Transverse colon (tissue), 4 donors: Measurements from ENCODE around the gene GALK2. TPM values are rescaled to one million over a fixed set of nuclear protein-coding genes. Genes with fewer than 3 reads are reported as not detected.

Source experiments
- DNase-seq: peaks from one replicate; pipeline ENCODE4 v3.0.0-alpha.2; 2019
- H3K27ac ChIP-seq, 4 donors: fragments of 200-600 bp; sonication (generic); 2 replicates each; pipeline ENCODE4 v1.5.1; 2016 to 2018; ENCODE audit warnings: inconsistent platforms in 4 of 4
- H3K27me3 ChIP-seq: fragments of 200-600 bp; sonication (generic); 2 replicates; pipeline ENCODE4 v1.5.1; 2017; ENCODE audit warnings: inconsistent platforms
- H3K36me3 ChIP-seq, 4 donors: fragments of 200-600 bp; sonication (generic); 2 replicates each; pipeline ENCODE4 v1.5.1; 2017 to 2019; ENCODE audit warnings: inconsistent platforms in 4 of 4
- H3K4me1 ChIP-seq, 4 donors: fragments of 200-600 bp; sonication (generic); 2 replicates each; pipeline ENCODE4 v1.5.1; 2017 to 2020; ENCODE audit warnings: inconsistent platforms in 4 of 4
- H3K4me3 ChIP-seq, 4 donors: fragments of 200-600 bp; sonication (generic); 1 replicate in 1 of 4; 2 replicates in 3 of 4; pipeline versions ENCODE4 v1.5.1 to v1.6.1; 2017 to 2019; ENCODE audit warnings: inconsistent platforms in 4 of 4
- H3K9me3 ChIP-seq, 2 donors: fragments of 200-600 bp; sonication (generic); 2 replicates each; pipeline ENCODE4 v1.5.1; 2017 to 2019; ENCODE audit warnings: inconsistent platforms in 2 of 2
- CTCF ChIP-seq, 5 experiments: fragments of 200-600 bp in 3 of 5; fragments of 450-650 bp in 2 of 5; sonication (generic) in 3 of 5; IDR thresholded peaks; 1 replicate in 2 of 5; 2 replicates in 3 of 5; pipeline ENCODE4 v1.5.1; 2016 to 2017; ENCODE audit warnings: antibody characterized with exemption in 5 of 5, inconsistent platforms in 3 of 5, mild to moderate bottlenecking in 2 of 5, moderate library complexity in 1 of 5
- EP300 ChIP-seq: sonication (generic); formaldehyde crosslinking; IDR thresholded peaks from one replicate; pipeline ENCODE4 v1.6.1; 2017; ENCODE audit warnings: antibody characterized with exemption, low read depth
- POLR2A ChIP-seq: fragments of 450-650 bp; IDR thresholded peaks from one replicate; pipeline ENCODE4 v1.6.1; 2016; ENCODE audit warnings: antibody characterized with exemption, mild to moderate bottlenecking, moderate library complexity
- POLR2AphosphoS5 ChIP-seq, 3 donors: sonication (generic); formaldehyde crosslinking; IDR thresholded peaks; one replicate each; pipeline ENCODE4 v1.6.1; 2016; ENCODE audit warnings: antibody characterized with exemption in 3 of 3
- WGBS, 2 donors: methylation state at CpG; one replicate each; pipeline ENCODE4 v1.1.5; 2018; ENCODE audit warnings: low coverage in 1 of 2; 5-methylcytosine and 5-hydroxymethylcytosine counted together
- in situ Hi-C, 4 donors: fragments of 200-750 bp; cut with MboI; loops; one replicate each; pipeline versions ENCODE4 v1.15.0 to v1.15.1; 2017; ENCODE audit warnings: low sequenced_read_pairs in 3 of 4, low pct_ligation_motif_present in 1 of 4, low pct_unique_long_range_greater_than_20kb in 1 of 4
- intact Hi-C: fragments of 100-400 bp; cut with DNase I; formaldehyde crosslinking; loops from one replicate; pipeline ENCODE4 v1.15.1; 2023; ENCODE audit warnings: low total_unique reads
- total RNA-seq, 4 donors: library from RNA; depleted of rRNA; stranded (reverse); fragments of >200 nt; gene quantifications; one replicate each; pipeline ENCODE4 v1.1.0, GENCODE V29; 2016

GALK2 gene
- total RNA-seq, 4 donors from 2014 or later = 5.6 to 42.6 (median 30.7) TPM

- no peaks in the 10 kb centered on the region for H3K27me3 ChIP-seq
- H3K36me3 ChIP-seq = peaks cover 0 to 24% (median 11%) of the 10 kb centered on the region in 4 donors
- DNase-seq = no peak
- H3K4me1 ChIP-seq = no peaks in the 10 kb centered on the region
- no peak overlapping the region for H3K27ac ChIP-seq
- no peak overlapping the region for H3K4me3 ChIP-seq
- H3K9me3 ChIP-seq = no peaks in the 10 kb centered on the region
- 90 to 95% methylated on average over 2 of the region's 2 CpGs for WGBS, 2 donors
- intact Hi-C loops (no loop called here), in situ Hi-C loops (no loop called here)
- TF ChIP-seq POLR2AphosphoS5 (IDR thresholded peaks at IDR 0.05) = no peak
- TF ChIP-seq CTCF (IDR thresholded peaks at IDR 0.05) = no peak
- TF ChIP-seq EP300 = no peak
- TF ChIP-seq POLR2A = no peak
Measured at GRCh38 chr15:49288391-49288790, 118.3 kb downstream of the GALK2 start.

DNA sequence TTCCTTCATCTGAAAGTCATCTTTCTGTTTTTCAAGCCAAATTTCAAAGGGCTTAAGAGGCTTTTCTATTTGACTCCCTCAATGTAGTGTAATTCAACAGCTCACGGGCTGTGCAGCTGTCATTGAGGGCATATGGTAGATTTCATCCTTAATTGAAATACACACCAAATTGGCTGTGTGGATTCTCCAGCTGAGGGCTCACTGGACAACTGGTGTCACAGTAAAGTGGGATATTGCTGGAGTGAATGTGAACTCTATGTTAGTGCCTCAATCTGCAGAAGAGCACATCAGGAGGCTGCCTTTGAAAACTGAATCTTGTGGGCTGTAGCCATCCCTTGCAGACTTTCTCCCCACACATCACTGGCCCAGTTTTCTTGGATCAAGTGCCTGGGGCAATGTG lies 120.1 kb downstream of the GALK2 start:
- 29% methylated on average over 1 of the region's 1 CpG; no CpG with 5 or more reads in 1 of the 2 donors for WGBS, 2 donors
- no peak for DNase-seq
- in situ Hi-C loops (no loop called here), intact Hi-C loops (no loop called here)
- Histone ChIP-seq H3K36me3 (peaks cover 0 to 15% (median 8%) of the 10 kb centered on the region in 4 donors), H3K4me3 (no peak overlapping the region), H3K27me3 (no peaks in the 10 kb centered on the region), H3K27ac (no peak overlapping the region), H3K9me3 (no peaks in the 10 kb centered on the region), H3K4me1 (no peaks in the 10 kb centered on the region)
- TF ChIP-seq POLR2AphosphoS5 (IDR thresholded peaks at IDR 0.05) (no peak), POLR2A (no peak), CTCF (IDR thresholded peaks at IDR 0.05) (no peak), EP300 (no peak)

DNA sequence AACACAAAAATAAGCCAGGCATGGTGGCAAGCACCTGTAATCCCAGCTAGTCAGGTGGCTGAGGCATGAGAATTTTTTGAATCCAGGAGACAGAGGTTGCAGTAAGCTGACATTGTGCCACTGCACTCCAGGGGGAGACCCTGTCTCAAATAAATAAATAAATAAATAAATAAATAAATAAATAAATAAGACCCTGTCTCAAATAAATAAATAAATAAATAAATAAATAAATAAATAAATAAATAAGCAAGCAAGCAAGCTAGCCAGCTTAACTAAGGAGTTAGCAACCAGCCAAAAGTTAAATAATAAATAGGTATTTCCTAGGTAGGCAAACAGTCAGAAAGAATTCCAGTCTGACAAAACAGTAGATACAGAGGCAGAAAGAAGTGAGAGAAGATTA lies 123.9 kb downstream of the GALK2 start:
- no peaks in the 10 kb centered on the region for H3K27me3 ChIP-seq
- H3K36me3 ChIP-seq = peaks cover 0 to 14% (median 4%) of the 10 kb centered on the region in 4 donors
- in situ Hi-C loops (no loop called here), intact Hi-C loops (no loop called here)
- H3K27ac ChIP-seq = no peak overlapping the region
- H3K4me1 ChIP-seq = no peaks in the 10 kb centered on the region
- TF ChIP-seq POLR2A (no peak), EP300 (no peak), POLR2AphosphoS5 (IDR thresholded peaks at IDR 0.05) (no peak), CTCF (IDR thresholded peaks at IDR 0.05) (no peak)
- no peak for DNase-seq
- H3K4me3 ChIP-seq = no peak overlapping the region
- H3K9me3 ChIP-seq = no peaks in the 10 kb centered on the region

- in situ Hi-C loops = no loop called here
- WGBS, 2 donors = 97 to 100% methylated on average over 1 of the region's 1 CpG
- H3K9me3 ChIP-seq = no peaks in the 10 kb centered on the region
- peaks cover 0 to 14% (median 3%) of the 10 kb centered on the region in 4 donors for H3K36me3 ChIP-seq
- no peak overlapping the region for H3K4me3 ChIP-seq
- no peak for TF ChIP-seq POLR2A
- no peak for TF ChIP-seq CTCF (IDR thresholded peaks at IDR 0.05)
- no peak for TF ChIP-seq POLR2AphosphoS5 (IDR thresholded peaks at IDR 0.05)
- TF ChIP-seq EP300 = no peak
- intact Hi-C loops = no loop called here
- H3K4me1 ChIP-seq = no peaks in the 10 kb centered on the region
- no peak overlapping the region for H3K27ac ChIP-seq
- H3K27me3 ChIP-seq = no peaks in the 10 kb centered on the region
- no peak for DNase-seq
Measured at GRCh38 chr15:49296258-49296657, 126.2 kb downstream of the GALK2 start.
